H9 (cell line): Measurements from ENCODE around the gene SH3RF3. TPM values are rescaled to one million over a fixed set of nuclear protein-coding genes. Genes with fewer than 3 reads are reported as not detected.

ENCODE experiments used
- DNase-seq: peaks from one replicate; pipeline ENCODE4 v3.0.0-alpha.2; 2017
- H2AFZ ChIP-seq: one replicate; pipeline ENCODE4 v1.6.1; 2013; ENCODE audit warnings: mild to moderate bottlenecking, low read length, control low read depth, moderate library complexity
- H2AK5ac ChIP-seq: 2 replicates; pipeline ENCODE4 v1.6.1; 2013; ENCODE audit warnings: low read length, control low read depth, mixed read lengths; ENCODE audit not compliant: insufficient read length
- H2BK120ac ChIP-seq: one replicate; pipeline ENCODE4 v1.6.1; 2013; ENCODE audit warnings: low read depth, mild to moderate bottlenecking, low read length, control low read depth, inconsistent platforms; ENCODE audit not compliant: poor library complexity, severe bottlenecking
- H2BK12ac ChIP-seq: 2 replicates; pipeline ENCODE4 v1.6.1; 2013; ENCODE audit warnings: low read length, control low read depth, mixed read lengths, low read depth; ENCODE audit not compliant: insufficient read length
- H2BK15ac ChIP-seq: 2 replicates; pipeline ENCODE4 v1.6.1; 2013; ENCODE audit warnings: low read depth, low read length, control low read depth
- H2BK20ac ChIP-seq: one replicate; pipeline ENCODE4 v1.6.1; 2013; ENCODE audit warnings: low read depth, mild to moderate bottlenecking, low read length, control low read depth, inconsistent platforms; ENCODE audit not compliant: poor library complexity, severe bottlenecking
- H2BK5ac ChIP-seq: 2 replicates; pipeline ENCODE4 v1.6.1; 2013; ENCODE audit warnings: low read length, control low read depth, mixed read lengths; ENCODE audit not compliant: insufficient read length
- H3K14ac ChIP-seq: 2 replicates; pipeline ENCODE4 v1.6.1; 2013; ENCODE audit warnings: low read length, control low read depth; ENCODE audit not compliant: insufficient read depth
- H3K18ac ChIP-seq: 2 replicates; pipeline ENCODE4 v1.6.1; 2013; ENCODE audit warnings: low read depth, mild to moderate bottlenecking, mixed read lengths, low read length, control low read depth; ENCODE audit not compliant: insufficient read length
- H3K23ac ChIP-seq: 2 replicates; pipeline ENCODE4 v1.6.1; 2013; ENCODE audit warnings: low read length, control low read depth, mixed read lengths, low read depth; ENCODE audit not compliant: insufficient read length
- H3K23me2 ChIP-seq: 2 replicates; pipeline ENCODE4 v1.6.1; 2013; ENCODE audit warnings: low read depth, mild to moderate bottlenecking, mixed read lengths, low read length, control low read depth; ENCODE audit not compliant: insufficient read length, poor library complexity, severe bottlenecking
- H3K27ac ChIP-seq: 2 replicates; pipeline ENCODE4 v1.5.1; 2013; ENCODE audit warnings: low read length, control low read depth, mixed read lengths, low read depth; ENCODE audit not compliant: insufficient read length
- H3K27me3 ChIP-seq: 2 replicates; pipeline ENCODE4 v1.6.1; 2013; ENCODE audit warnings: low read length, control low read depth, inconsistent platforms; ENCODE audit not compliant: insufficient read depth
- H3K4ac ChIP-seq: 2 replicates; pipeline ENCODE4 v1.6.1; 2013; ENCODE audit warnings: low read depth, mild to moderate bottlenecking, control low read depth, inconsistent platforms, low read length, moderate library complexity
- H3K4me1 ChIP-seq: 2 replicates; pipeline ENCODE4 v1.6.1; 2013; ENCODE audit warnings: low read length, control low read depth, inconsistent platforms; ENCODE audit not compliant: insufficient read depth
- H3K4me2 ChIP-seq: 2 replicates; pipeline ENCODE4 v1.6.1; 2013; ENCODE audit warnings: low read length, control low read depth, mixed read lengths; ENCODE audit not compliant: insufficient read length, insufficient read depth
- H3K56ac ChIP-seq: 2 replicates; pipeline ENCODE4 v1.6.1; 2013; ENCODE audit warnings: low read depth, mild to moderate bottlenecking, mixed read lengths, low read length, control low read depth; ENCODE audit not compliant: insufficient read length
- H3K79me1 ChIP-seq: 2 replicates; pipeline ENCODE4 v1.6.1; 2013; ENCODE audit warnings: low read depth, mild to moderate bottlenecking, moderate library complexity, low read length, control low read depth, inconsistent platforms; ENCODE audit not compliant: insufficient read depth, poor library complexity, severe bottlenecking
- H3K79me2 ChIP-seq: 2 replicates; pipeline ENCODE4 v1.6.1; 2013; ENCODE audit warnings: low read length, control low read depth, inconsistent platforms; ENCODE audit not compliant: insufficient read depth
- H3K9ac ChIP-seq: 2 replicates; pipeline ENCODE4 v1.6.1; 2013; ENCODE audit warnings: low read length, control low read depth, mixed read lengths; ENCODE audit not compliant: insufficient read length; ENCODE audit errors: extremely low read depth
- H3K9me3 ChIP-seq: one replicate; pipeline ENCODE4 v1.6.1; 2013; ENCODE audit warnings: low read depth, low read length, inconsistent platforms; ENCODE audit not compliant: control insufficient read depth
- H3T11ph ChIP-seq: one replicate; pipeline ENCODE4 v1.6.1; 2013; ENCODE audit warnings: mild to moderate bottlenecking, low read length, control low read depth, inconsistent platforms
- H4K20me1 ChIP-seq: one replicate; pipeline ENCODE4 v1.6.1; 2013; ENCODE audit not compliant: control insufficient read depth, insufficient read length, insufficient read depth
- H4K5ac ChIP-seq: 2 replicates; pipeline ENCODE4 v1.6.1; 2013; ENCODE audit warnings: low read depth, mild to moderate bottlenecking, mixed read lengths, low read length, control low read depth; ENCODE audit not compliant: insufficient read length
- H4K8ac ChIP-seq: replicated peaks from 2 replicates; pipeline ENCODE4 v1.6.1; 2013; ENCODE audit warnings: low read length, control low read depth, mixed read lengths, low read depth; ENCODE audit not compliant: insufficient read length
- H4K91ac ChIP-seq: 2 replicates; pipeline ENCODE4 v1.6.1; 2013; ENCODE audit warnings: low read depth, mild to moderate bottlenecking, moderate library complexity, mixed read lengths, low read length, control low read depth; ENCODE audit not compliant: insufficient read length
- H3K27ac Mint-ChIP-seq, 3 experiments: 2 replicates in 2 of 3; 3 replicates in 1 of 3; pipeline ENCODE4 v1.8.0; 2020 to 2021; ENCODE audit warnings: mixed read lengths in 3 of 3, mild to moderate bottlenecking in 1 of 3, moderate library complexity in 1 of 3
- H3K27me3 Mint-ChIP-seq: 2 replicates; pipeline ENCODE4 v1.8.0; 2021; ENCODE audit warnings: low read depth, mild to moderate bottlenecking, moderate library complexity, mixed read lengths
- H3K36me3 Mint-ChIP-seq, 3 experiments: 2 replicates in 2 of 3; 3 replicates in 1 of 3; pipeline ENCODE4 v1.8.0; 2020 to 2021; ENCODE audit warnings: low read depth in 3 of 3, mixed read lengths in 3 of 3; ENCODE audit not compliant: insufficient read depth in 1 of 3
- H3K4me1 Mint-ChIP-seq, 2 experiments: 2 replicates each; pipeline ENCODE4 v1.8.0; 2020; ENCODE audit warnings: mixed read lengths in 2 of 2
- H3K4me3 Mint-ChIP-seq, 2 experiments: 2 replicates in 1 of 2; 3 replicates in 1 of 2; pipeline ENCODE4 v1.8.0; 2020 to 2021; ENCODE audit warnings: mild to moderate bottlenecking in 2 of 2, mixed read lengths in 2 of 2, moderate library complexity in 1 of 2
- H3K9me3 Mint-ChIP-seq, 2 experiments: 2 replicates in 1 of 2; 3 replicates in 1 of 2; pipeline ENCODE4 v1.8.0; 2020; ENCODE audit warnings: mild to moderate bottlenecking in 2 of 2, mixed read lengths in 2 of 2, moderate library complexity in 1 of 2
- WGBS: extraction: QIAGEN DNeasy Blood & Tissue Kit; methylation state at CpG from one replicate; pipeline ENCODE4 v1.1.7; 2013; ENCODE audit warnings: missing lambda C conversion rate, low lambda C conversion rate, mixed read lengths; ENCODE audit not compliant: insufficient read length; ENCODE audit errors: extremely low coverage; 5-methylcytosine and 5-hydroxymethylcytosine counted together
- total RNA-seq: library from RNA; stranded (reverse); gene quantifications from 2 replicates; pipeline ENCODE4 v1.2.1, GENCODE V29; 2021
- TF ChIP-seq, protein P1 (sequence below): fragments of 200-600 bp; sonication (generic); conservative IDR thresholded peaks from 3 replicates; pipeline ENCODE4 v1.8.0; 2021; ENCODE audit warnings: antibody characterized with exemption, mild to moderate bottlenecking

SH3RF3 gene
- total RNA-seq, 1 experiment from 2014 or later: 0.46 TPM

DNA sequence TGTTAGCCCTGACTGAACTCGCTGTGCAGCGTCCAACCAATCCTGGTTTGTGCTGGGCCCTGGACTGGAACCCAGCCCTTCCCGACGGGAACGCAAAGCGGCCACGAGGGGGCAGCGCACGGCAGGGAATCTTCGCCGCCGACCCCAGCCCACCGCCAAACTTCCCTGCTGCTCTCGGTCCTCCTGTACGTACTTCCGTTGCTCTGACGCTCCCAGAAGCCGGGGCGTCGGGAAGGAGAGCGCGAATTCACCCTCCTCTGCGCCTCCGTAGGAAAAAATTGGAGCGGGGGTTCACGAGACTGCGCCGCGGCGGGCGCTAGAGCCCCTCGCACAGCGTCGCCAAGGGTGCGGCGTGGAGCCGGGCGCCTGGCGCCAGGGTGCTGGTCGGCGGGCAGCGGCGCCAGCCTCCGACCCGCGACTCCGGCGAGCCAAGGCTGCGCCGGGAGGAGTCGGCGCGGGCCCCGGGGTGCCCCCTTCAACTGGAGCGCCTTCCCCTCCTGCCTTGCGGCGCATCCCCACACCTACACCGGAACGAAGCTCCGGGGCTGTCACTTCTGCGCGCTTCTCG is 873 bp upstream of the SH3RF3 start:
- Histone ChIP-seq H3K14ac (no peak overlapping the region), H2BK5ac (no peak overlapping the region), H3T11ph (no peak overlapping the region), H4K91ac (no peak overlapping the region), H4K20me1 (peaks cover 3% of the 10 kb centered on the region), H4K5ac (no peak overlapping the region), H3K27ac (no peak overlapping the region), H2BK12ac (no peak overlapping the region), H2BK120ac (no peak overlapping the region), H4K8ac (no peak overlapping the region), H3K79me2 (no peaks in the 10 kb centered on the region), H3K23ac (no peak overlapping the region), H3K18ac (no peak overlapping the region), H3K4me1 (no peaks in the 10 kb centered on the region), H3K9me3 (no peaks in the 10 kb centered on the region), H3K4me2 (peak overlapping the region; percentile 75), H3K27me3 (peaks cover 25% of the 10 kb centered on the region; the same call in 1 of the 2 replicates), H2AFZ (no peak overlapping the region), H2BK20ac (no peak overlapping the region), H3K9ac (no peak overlapping the region), H2BK15ac (no peak overlapping the region), H3K79me1 (no peaks in the 10 kb centered on the region), H2AK5ac (no peak overlapping the region), H3K56ac (no peak overlapping the region), H3K23me2 (peaks cover 9% of the 10 kb centered on the region), H3K4ac (no peak overlapping the region)
- Mint-ChIP-seq H3K9me3 (peaks cover 3% of the 10 kb centered on the region in 2 experiments; a peak in 2 of 5 replicates), H3K4me3 (peak overlapping the region; percentile 70 to 81), H3K27ac (no peak overlapping the region), H3K4me1 (peaks cover 16 to 19% of the 10 kb centered on the region in 2 experiments), H3K27me3 (peaks cover 64% of the 10 kb centered on the region), H3K36me3 (no peaks in the 10 kb centered on the region; a peak in 1 of 7 replicates)
- DNase-seq: peak; percentile 91
- no CpG with 5 or more reads among the region's 63 CpGs for WGBS
- TF ChIP-seq, protein P1, sequence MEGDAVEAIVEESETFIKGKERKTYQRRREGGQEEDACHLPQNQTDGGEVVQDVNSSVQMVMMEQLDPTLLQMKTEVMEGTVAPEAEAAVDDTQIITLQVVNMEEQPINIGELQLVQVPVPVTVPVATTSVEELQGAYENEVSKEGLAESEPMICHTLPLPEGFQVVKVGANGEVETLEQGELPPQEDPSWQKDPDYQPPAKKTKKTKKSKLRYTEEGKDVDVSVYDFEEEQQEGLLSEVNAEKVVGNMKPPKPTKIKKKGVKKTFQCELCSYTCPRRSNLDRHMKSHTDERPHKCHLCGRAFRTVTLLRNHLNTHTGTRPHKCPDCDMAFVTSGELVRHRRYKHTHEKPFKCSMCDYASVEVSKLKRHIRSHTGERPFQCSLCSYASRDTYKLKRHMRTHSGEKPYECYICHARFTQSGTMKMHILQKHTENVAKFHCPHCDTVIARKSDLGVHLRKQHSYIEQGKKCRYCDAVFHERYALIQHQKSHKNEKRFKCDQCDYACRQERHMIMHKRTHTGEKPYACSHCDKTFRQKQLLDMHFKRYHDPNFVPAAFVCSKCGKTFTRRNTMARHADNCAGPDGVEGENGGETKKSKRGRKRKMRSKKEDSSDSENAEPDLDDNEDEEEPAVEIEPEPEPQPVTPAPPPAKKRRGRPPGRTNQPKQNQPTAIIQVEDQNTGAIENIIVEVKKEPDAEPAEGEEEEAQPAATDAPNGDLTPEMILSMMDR: peak; percentile 97
